C1 segment of cervical spinal cord (tissue), 14 donors: ENCODE data around the gene AMER3.

Experiments used
- DNase-seq, 14 donors: peaks; one replicate each; lab custom pipeline; 2025; lab: John Stamatoyannopoulos, UW

Gene AMER3

DNA sequence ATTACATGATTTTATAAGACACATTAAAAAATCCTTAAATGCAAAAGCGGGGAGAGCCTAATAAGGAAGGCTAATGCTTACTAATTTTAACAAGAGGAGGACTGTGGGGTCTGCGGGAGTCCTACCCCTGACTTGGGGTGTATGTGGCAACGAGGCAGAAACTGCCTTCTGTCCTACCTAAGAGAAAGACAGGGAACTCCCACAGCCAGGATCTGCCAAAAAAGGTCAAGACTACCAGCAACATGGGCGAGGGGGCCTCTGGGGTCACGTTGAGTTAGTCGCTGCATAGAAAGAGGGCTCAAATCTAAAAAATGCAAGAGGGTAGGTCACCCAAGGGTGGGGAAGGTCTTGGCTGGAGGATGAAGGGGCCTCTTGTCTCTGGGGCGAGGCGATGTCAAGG lies 529 bp upstream of the AMER3 start:
- peak in 1 of 14 donors; percentile 48 for DNase-seq

DNA sequence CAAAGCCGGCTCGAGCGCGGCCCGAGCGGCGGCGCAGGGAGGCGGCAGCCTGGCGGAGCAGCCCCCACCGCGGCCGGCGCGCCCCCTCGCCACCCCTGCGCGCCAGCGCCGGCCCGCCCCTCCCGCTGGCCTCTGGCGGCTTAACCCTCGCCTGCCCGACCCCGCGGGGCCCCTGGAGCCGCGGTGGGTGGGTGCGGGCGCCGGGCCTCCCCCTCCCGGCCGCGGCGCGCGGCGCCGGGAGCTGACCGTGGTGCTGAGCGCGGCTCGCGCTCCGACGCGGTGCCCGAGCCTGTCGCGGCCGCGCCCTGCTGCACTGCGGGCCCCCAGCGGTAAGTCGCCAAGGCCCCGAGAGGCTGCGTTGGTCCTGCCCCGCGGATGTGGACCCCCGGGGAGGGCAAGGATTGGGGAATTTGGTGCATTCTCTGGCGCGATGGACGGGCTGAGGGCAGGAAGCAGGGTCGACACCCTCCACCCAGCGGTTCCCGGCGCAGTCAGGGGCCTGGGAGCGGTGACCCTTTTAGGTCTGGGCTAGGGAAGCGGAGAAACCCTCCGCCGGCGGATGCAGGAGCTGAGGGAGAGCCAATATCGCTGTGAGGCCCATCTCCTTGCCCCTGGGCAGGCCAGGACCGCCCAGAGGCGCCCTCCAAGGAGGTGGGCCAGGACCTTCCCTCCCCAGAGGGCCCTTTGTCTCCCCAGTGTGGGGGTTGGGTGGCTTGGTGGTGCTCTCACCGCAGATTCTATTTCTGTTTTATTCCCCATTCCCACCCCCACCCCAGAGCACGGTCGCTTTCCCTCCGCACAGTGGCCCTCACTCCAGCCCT lies 923 bp downstream of the AMER3 start:
- DNase-seq: peak in 2 of 14 donors; percentile 9 to 57

DNA sequence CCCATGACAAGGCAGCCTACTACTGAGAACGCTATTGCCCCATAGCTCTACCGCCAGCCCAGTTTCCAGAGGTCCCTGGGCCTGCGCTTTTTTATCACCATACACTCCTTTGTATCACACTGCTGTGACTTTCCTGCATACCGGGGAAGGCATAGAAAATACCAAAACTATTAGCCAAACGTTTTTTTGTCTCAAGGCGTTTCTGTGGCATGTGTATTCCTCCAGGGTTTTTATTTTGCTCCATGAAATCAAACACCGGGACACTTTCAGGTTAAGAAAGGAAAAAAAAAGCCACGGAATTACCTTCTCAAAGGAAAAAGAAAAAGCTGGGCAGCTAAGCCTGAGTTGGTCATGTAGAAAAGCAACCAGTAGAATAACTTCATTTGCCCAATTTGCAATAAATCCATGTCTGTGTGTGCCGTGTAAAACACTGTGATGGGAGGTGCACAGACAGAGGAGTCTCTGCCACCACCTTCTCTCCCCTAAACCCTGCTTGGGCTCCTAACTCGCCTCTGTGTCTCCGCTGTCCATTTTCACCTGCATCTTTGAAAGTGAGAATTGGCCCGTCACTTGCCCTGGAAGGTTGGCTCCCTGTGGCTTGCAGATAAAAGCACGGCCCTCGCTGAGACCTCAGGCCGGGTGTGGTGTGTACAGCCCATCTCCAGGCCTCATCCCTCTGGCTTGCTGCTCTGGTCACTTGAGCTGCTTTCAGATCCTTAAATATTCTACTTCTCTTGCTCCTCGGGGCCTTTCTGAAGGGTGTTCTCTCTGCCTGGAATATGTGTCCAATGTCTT lies 1.7 kb downstream of the AMER3 start:
- peak in 1 of 14 donors; percentile 42 for DNase-seq

DNA sequence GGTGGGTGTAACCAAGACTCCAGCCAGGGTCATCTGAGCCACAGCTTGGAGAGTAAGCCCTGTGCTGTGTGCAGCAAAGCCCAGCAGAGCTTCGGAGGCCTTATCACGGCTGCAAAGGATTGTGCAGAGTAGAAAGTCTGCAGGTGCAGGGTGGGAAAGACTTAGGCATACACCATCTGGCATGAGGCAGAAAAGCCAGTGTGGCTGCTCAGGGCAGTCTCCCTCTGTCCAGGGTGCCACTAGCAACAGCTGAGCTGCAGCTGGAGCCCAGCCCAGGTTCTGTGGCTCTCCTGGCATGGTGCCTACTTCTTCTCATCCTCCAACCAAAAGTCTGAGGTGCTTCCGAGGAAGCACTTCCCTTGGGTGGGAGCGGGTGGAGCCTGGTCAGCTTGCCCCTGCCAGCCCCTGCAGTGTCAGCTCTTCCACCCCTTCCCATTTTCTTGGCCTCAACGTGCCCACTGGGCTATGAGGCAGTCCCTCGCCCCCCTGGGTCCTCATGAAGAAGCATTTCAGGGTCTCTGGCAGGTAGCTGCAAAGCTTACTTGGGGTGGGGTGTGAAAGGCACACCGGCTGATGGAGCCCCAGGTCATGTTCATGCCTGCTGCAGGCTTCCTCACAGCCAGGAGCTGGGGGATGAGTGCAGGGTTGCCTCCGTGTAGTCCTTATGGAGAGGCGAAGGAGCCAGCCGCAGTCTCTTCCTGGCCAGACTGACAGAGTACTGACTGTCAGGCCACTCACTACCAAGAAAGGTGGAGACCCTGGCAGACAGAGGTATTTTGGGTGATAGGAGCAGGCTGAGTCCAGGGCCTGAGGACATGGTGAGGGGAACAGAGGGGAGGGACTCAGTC lies 4.8 kb downstream of the AMER3 start:
- peak in 1 of 14 donors; percentile 79 for DNase-seq

DNA sequence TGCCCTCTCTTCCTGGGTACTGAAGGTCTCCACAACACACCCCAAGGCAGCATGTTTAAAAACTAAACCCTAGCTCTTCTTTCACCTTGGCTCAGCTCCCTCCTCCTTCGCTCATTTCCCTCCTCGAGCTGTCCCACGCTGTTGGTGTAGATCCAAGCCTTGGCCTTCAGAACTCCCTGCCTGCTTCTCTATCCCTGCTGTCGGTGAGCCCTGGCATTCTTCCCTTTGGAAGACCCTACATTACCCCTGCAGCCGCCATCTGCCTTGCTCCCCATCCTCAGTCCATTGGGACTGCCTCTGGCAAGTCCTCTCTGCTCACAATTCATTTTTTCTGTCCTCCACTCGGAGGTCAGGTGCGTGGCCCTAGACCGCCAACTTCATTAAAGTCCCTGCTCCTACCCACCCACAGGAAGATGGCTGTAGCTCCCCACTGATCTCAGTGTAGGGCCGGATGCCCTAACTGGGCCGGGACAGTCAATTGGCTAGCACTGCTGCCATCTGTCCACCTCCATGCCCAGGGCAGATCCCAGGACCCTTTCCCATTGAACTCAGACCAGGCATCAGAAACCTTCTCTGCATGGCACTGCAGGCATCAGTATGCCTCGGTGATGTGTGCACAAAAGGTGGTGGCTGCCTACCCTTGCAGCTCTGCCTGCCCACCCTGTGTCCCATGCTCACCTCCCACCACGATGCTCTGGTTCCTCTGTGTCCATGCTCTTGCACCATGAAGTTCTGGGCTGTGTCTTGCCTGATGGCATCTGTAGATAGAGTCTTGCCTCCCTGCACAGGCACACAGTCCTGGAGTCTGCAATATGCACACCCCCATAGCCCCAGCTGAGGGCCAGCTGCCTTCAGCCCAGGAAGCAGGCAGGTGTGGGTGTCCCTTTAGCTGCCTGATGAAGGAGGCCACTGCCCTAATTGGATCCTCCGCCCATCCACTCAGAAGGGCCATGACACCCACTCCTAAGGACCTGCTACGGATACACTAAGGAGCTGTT lies 5.7 kb downstream of the AMER3 start:
- DNase-seq: peak in 1 of 14 donors; percentile 93

DNA sequence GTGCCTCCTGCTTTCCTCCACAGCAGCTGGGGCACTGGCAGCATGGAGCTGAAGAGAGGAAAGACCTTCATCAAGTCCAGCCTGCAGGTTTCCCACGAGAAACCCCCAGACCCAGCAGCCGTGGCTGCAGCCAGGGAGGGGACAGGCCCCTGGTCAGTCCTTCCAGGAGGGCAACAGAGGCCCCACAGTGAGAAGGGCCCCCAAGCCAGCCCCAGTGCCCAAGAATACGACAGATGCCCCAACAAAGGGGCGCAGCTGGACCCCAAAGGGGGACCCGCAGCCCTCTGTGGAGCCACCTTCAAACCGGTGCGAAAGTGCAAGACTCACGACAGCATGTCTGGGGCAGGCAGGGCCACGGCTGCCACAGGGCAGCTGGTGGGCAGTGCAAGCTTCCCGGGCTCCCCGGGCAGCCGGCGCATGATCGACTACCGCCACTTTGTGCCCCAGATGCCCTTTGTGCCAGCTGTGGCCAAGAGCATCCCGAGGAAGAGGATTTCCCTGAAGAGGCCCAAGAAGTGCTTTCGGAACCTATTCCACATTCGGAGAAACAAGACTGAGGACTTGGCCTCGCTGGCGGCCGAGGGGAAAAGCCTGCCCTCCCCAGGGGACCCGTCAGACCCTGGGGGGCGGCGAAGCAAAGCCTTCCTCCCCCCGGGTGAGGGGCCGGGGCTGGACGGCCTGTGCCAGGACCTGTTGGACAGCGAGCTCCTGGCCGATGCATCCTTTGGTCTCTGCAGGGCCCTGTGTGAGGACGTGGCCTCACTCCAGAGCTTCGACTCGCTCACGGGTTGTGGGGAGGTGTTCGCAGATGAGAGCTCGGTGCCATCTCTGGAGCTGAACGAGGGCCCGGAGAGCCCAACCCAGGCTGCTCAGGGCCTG lies 6.9 kb downstream of the AMER3 start:
- peak in 1 of 14 donors; percentile 45 for DNase-seq

DNA sequence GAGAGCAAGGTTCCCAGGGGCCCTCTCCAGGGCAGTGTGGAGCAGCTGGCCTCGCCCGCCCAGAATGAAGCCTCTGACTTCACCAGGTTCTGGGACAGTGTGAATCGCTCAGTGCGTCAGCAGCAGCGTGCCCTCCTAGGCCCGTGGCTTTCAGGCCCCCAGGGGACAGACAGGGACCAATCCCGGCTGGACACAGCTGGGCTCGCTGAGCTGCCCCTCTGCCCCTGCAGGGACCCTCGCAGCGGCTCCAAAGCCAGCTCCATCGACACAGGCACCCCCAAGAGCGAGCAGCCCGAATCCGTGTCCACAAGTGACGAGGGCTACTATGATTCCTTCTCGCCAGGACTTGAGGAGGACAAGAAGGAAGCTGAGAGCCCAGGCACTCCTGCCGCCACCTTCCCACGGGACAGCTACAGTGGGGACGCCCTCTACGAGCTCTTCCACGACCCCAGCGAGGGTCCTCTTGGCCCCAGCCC lies 7.6 kb downstream of the AMER3 start:
- no peak for DNase-seq

DNA sequence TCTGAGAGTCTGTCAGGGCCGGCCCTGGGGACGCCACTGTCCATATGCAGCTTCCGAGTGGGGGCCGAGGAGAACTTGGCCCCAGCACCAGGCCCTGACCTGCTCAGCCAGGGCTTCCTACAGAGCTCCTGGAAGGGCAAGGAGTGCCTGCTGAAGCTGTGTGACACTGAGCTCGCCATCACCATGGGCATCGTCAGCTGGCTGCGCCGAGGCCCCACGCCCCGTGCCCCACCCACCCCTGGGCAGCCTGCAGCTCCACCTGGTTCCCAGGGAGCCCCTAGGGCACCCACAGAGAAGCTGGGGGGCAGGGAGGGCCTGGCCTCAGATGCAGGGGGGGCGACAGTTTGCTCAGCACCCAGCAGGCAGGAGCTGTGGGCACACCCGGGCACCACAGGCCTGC lies 8.1 kb downstream of the AMER3 start:
- no peak for DNase-seq

DNA sequence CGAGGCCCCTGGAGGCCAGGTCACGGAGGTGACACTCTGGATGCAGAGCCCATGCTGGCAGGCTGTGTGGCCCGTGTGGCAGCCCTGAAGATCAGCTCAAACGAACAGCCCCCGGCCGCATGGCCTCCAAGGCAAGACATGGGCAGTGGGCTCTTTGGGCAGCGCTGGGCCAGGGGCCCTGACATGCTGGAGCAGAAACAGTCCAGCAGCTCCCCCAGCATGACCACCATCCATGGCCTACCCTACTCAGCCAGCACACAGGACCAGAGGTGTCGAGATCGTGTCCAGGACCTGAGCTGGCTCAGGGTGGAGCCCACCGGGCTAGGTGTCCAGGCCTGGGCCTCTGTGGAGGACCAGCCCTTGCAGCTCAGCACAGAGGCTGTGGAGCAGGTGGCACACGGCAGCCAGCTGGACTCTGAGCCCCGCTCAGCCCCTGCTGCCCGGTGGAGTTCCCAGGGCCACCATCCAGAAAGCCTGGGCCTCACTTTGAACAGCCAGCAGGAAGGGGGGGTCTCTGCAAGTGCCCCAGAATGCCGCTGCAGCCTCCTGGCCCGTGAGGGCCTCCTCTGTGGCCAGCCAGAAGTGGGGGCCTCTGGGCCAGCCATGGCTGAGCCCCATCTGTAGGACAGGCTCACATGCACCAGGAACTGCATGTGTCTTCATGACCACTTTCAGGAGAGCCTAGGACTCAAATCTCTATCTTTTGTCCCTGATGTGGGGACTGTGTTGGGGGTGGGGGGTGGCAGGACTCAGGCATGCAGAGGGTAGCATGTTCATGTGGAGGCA lies 8.9 kb downstream of the AMER3 start:
- DNase-seq: peak in 1 of 14 donors; percentile 11

DNA sequence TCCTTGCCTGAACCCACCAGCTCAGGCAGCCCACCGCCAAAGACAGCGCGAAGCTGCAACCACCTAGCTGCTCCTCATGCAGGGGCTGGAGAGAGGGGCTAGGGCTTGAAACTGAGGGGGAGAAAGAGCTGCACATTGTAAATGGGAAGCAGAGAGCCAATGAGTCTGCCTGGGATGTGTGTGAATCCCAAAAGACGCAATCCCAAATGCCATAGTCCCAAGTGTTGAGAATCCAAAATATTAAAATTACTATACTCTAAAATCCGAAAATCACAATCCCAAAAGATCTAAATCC lies 9.4 kb downstream of the AMER3 start:
- DNase-seq: no peak

DNA sequence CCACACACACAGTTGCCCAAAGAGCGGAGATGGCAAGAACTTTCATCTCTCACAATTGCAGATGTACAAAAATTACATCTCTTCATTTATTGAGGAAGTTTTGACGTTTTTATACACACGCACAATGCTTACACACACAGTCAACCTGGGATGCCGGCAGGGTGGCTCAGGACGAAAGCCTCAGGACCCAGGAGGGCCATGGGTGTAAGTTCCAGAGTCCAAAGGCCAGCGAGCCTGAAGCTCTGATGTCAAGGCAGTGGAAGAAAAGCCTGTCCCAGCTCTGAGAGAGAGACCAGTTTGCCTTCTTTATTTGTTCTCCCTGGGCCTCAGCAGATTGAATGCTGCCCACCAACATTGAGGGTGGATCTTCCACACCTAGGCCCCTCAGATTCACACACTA lies 10.1 kb downstream of the AMER3 start:
- no peak for DNase-seq

DNA sequence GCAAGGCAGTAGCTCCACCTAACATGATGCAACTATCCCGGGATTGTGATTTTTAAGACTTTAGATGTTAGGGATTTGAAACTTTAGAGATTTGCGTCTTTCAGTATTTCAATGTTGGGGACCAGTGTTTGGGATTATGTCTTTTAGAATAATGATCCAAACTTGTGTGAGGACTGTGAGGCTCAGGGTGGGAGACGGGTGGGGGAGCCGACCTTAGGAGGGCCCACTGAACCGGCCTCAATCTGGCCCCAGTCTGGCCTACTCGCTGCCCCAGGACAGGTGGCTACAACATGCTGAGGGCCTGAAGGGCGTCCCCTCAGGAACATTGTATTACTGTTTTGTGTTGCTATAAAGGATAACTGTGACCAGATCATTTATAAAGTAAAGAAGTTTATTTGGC lies 10.7 kb downstream of the AMER3 start:
- no peak for DNase-seq

DNA sequence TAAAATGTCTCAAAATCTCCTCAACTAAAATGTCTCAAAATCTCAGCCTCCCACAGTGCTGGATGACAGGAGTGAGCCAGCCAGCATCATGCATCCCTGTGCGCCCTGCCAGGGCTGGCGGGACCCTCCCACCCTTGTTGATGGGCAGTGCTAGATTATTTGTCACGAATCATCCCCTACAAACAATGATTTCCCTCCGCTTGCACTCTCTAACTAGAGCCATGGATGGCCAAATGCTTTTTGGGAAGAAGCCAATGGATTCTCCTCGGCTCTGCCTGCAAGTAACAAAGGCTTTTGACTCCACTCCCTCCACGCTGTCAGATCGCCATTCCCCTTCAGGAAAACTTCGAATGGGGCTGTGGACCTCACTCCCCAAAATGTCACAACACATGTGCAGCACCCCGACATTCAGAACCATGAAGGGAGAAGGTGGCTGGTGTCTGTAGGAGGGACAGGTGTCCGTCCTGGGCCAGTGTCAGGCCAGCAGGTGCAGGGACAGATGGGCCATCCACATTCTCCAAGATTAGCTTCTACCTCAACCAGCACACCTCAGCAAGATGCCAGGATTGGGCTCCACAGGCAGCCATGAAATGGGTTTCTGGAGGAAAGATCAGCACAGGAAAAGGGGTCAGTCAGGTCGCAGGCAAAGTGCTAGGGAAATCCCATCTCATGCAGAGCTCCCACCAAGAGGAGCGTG lies 11.5 kb downstream of the AMER3 start:
- peak in 1 of 14 donors; percentile 97 for DNase-seq

DNA sequence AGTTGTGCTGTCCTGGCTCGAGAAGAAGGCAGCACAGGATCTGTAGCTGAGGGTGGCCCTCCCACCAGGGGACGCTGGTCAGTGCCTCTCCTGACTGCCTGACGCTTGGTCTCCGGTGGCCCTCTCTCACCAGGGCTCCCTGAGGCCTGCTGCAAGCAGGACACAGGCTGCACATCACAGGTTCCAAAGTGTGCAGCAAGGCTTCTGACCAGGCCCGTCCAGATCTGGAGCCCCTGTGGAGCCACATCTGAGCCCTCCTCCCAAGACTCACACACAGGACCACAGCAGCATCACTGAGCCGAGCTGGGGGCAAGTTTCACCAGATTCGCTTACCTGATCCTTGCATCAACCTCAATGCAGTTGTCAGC lies 12.1 kb downstream of the AMER3 start:
- no peak for DNase-seq

DNA sequence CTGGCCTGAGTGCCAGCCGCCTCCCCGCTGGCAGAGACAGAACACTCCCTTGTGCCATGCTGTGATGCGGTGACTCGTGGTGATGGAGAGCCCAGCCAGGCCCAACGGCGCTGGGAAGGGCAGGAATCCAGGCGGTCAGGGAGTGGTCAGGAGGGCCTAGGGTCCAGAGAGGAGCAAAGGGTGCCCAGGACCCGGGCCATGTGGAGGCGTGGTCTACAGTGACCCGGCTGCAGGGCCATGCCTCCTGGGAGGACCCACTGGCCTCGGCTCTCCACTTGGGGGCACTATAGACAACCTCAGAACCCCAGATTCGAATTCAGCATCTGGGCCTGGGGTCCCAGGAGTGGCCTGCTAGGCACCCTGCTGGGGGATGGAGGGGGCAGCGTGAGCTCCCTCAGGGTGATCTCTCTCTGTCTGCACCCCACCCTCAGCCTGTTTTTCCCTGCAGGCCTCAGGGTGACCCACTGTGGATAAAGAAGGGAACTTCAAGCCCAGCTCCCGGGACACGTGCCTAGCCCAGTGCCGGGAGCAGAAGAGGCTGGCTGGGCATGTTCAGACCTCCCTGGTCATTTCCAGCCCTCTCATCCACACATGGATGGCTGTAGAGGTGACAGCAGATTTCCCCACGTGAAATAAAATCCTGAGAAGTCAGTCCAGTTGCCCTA lies 13.0 kb downstream of the AMER3 start:
- DNase-seq: peak in 1 of 14 donors; percentile 25

DNA sequence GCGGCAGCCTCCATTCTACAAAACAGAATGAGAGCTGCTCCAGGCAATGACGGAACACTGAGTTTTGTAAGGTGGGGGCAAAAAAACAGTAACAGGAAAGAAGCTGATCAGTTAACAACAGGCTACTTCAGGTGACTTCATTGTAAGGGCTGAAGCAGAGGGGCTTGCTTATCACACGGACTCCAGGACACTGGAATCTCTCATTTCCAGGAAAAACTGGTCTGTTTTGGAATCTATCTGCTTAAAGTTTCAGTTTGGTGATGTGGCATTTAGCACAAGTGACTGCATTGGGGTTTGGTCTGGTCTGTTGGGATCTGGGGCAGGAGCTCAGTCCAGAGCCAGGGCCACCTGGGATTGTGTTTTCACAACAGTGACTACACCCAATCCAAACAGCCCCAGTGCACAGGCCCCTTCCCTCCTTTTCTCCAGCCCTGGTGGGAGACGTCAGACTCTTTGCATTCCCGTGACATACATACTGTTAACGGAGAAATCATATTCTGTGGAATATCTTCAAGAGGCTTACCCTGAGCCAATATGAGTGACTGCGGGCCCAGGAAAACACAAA lies 14.1 kb downstream of the AMER3 start:
- no peak for DNase-seq

DNA sequence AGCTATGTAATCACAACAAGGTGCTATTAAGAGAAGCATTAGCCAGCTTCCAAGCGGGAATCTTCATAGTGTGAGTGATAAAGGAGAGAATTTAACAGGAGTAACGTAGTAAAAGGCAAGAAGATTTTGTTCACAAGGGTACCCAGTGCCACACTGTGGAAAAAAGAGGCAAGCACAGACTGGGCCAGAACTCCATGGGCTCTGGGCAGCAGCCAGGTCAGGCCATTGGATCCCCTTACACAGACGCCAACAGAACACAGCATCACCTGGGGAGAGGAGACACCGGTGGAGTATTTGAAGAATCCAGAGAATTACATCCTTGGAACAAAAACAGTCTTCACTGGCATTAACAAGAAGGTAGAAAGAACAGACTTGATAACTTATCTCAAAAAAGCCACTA lies 21.2 kb downstream of the AMER3 start:
- peak in 1 of 14 donors; percentile 76 for DNase-seq
